GM12864 (cell line): Measurements from ENCODE around the gene POC1A.

Source experiments
- DNase-seq: peaks from one replicate; pipeline ENCODE4 v3.0.0-alpha.2; 2011; ENCODE audit warnings: low read depth
- H3K4me3 ChIP-seq: 2 replicates; pipeline ENCODE4 v1.5.1; 2011; ENCODE audit warnings: mild to moderate bottlenecking, low read depth, low read length, control low read depth
- CTCF ChIP-seq: IDR thresholded peaks from 2 replicates; pipeline ENCODE4 v1.5.1; 2011; ENCODE audit warnings: low read depth, mild to moderate bottlenecking, moderate library complexity, low read length, control low read depth, inconsistent platforms; ENCODE audit errors: missing control alignments

The POC1A gene

GRCh38 chr3:52072471-52072870 is 81.8 kb downstream of the POC1A start:
- TF ChIP-seq CTCF: no peak
- no peak for DNase-seq
- no peak overlapping the region for H3K4me3 ChIP-seq

- TF ChIP-seq CTCF: no peak
- H3K4me3 ChIP-seq: no peak overlapping the region
- DNase-seq: no peak
Observed at GRCh38 chr3:52072020-52072419, 82.2 kb downstream of the POC1A start.

GRCh38 chr3:52070724-52071621 is 83.2 kb downstream of the POC1A start:
- DNase-seq: no peak
- H3K4me3 ChIP-seq: no peak overlapping the region
- no peak for TF ChIP-seq CTCF

- no peak overlapping the region for H3K4me3 ChIP-seq
- TF ChIP-seq CTCF: no peak
- DNase-seq: no peak
Observed at GRCh38 chr3:52069855-52070254, 84.4 kb downstream of the POC1A start.

- no peak for TF ChIP-seq CTCF
- H3K4me3 ChIP-seq: no peak overlapping the region
Observed at GRCh38 chr3:52069135-52069534, 85.1 kb downstream of the POC1A start.

GRCh38 chr3:52068730-52069129 is 85.5 kb downstream of the POC1A start:
- no peak for DNase-seq
- no peak overlapping the region for H3K4me3 ChIP-seq
- no peak for TF ChIP-seq CTCF

More at GRCh38 chr3:52069135-52069534, 85.1 kb downstream of the POC1A start:
- no peak for DNase-seq
